GM19193 (cell line): ENCODE results near the gene E2F4.
A peak's percentile ranks its signal among the peaks of the same experiment; 100 is the strongest.

ENCODE experiments used
- POLR2A ChIP-seq: IDR thresholded peaks from 4 replicates; pipeline ENCODE4 v1.6.1; 2011; ENCODE audit not compliant: insufficient read depth, insufficient read length; ENCODE audit errors: extremely low read depth

The E2F4 gene

GRCh38 chr16:67213197-67214019 is 21.5 kb downstream of the E2F4 start:
- TF ChIP-seq POLR2A, result no peak

- no peak for TF ChIP-seq POLR2A
Observed at GRCh38 chr16:67215706-67216105, 23.8 kb downstream of the E2F4 start.

GRCh38 chr16:67216612-67217490 is 24.9 kb downstream of the E2F4 start:
- TF ChIP-seq POLR2A, result no peak

- TF ChIP-seq POLR2A, result no peak
Observed at GRCh38 chr16:67223992-67224391, 32.0 kb downstream of the E2F4 start.

GRCh38 chr16:67226295-67226803 is 34.4 kb downstream of the E2F4 start:
- TF ChIP-seq POLR2A, result no peak

- TF ChIP-seq POLR2A, result peak; percentile 79
Observed at GRCh38 chr16:67226804-67227566, 35.0 kb downstream of the E2F4 start, which contains the start of gene TMEM208. Gene TMEM208, plus strand, starts transcription at chr16:67227130. Its CDS starts 89 bp downstream, at chr16:67227219.

- TF ChIP-seq POLR2A, result no peak
Observed at GRCh38 chr16:67227567-67227921, 35.6 kb downstream of the E2F4 start.

GRCh38 chr16:67228034-67228785 is 36.3 kb downstream of the E2F4 start:
- TF ChIP-seq POLR2A, result no peak

- TF ChIP-seq POLR2A, result no peak
Observed at GRCh38 chr16:67228905-67229304, 37.0 kb downstream of the E2F4 start.

GRCh38 chr16:67229906-67230808 is 38.2 kb downstream of the E2F4 start:
- peak; percentile 3 for TF ChIP-seq POLR2A

GRCh38 chr16:67230809-67231660 is 39.1 kb downstream of the E2F4 start:
- no peak for TF ChIP-seq POLR2A

- TF ChIP-seq POLR2A, result no peak
Observed at GRCh38 chr16:67233596-67233995, 41.6 kb downstream of the E2F4 start.

GRCh38 chr16:67234180-67234597 is 42.2 kb downstream of the E2F4 start:
- TF ChIP-seq POLR2A, result no peak
